H1 (cell line): ENCODE measurements around the gene PNRC1.

ENCODE experiments used
- EZH2 ChIP-seq: fragments of 200-600 bp; sonication (generic); IDR thresholded peaks from 2 replicates; pipeline ENCODE4 v1.7.1; 2012; ENCODE audit warnings: low read depth, mild to moderate bottlenecking, moderate library complexity, low read length, inconsistent platforms; ENCODE audit not compliant: severe bottlenecking
- FOSL1 ChIP-seq: IDR thresholded peaks from 2 replicates; pipeline ENCODE4 v1.6.1; 2011; ENCODE audit warnings: mild to moderate bottlenecking, low read depth, low read length, moderate library complexity; ENCODE audit not compliant: insufficient read depth
- POLR2A ChIP-seq, 2 experiments: IDR thresholded peaks; 1 replicate in 1 of 2; 2 replicates in 1 of 2; pipeline ENCODE4 v1.6.1; 2011; ENCODE audit warnings: low read depth in 2 of 2, low read length in 2 of 2, mild to moderate bottlenecking in 2 of 2; ENCODE audit errors: control extremely low read depth in 1 of 2
- POLR2AphosphoS5 ChIP-seq: IDR thresholded peaks from 2 replicates; pipeline ENCODE4 v1.6.1; 2011; ENCODE audit warnings: low read depth, low read length
- RFX5 ChIP-seq: IDR thresholded peaks from 2 replicates; pipeline ENCODE4 v1.6.1; 2011; ENCODE audit warnings: low read depth, low read length, improper control_type of control experiment, borderline replicate concordance
- RNF2 ChIP-seq: fragments of 200-900, 300-1000 bp; sonication (generic); IDR thresholded peaks from 2 replicates; pipeline ENCODE4 v1.7.1; 2016; ENCODE audit warnings: borderline replicate concordance, low read depth, mild to moderate bottlenecking, antibody characterized with exemption, low read length; ENCODE audit not compliant: poor library complexity, severe bottlenecking; ENCODE audit errors: missing control alignments
- SIRT6 ChIP-seq: IDR thresholded peaks from one replicate; pipeline ENCODE4 v1.7.1; 2012; ENCODE audit warnings: low read length, inconsistent platforms
- SUZ12 ChIP-seq: fragments of 200-600 bp; sonication (generic); IDR thresholded peaks from 2 replicates; pipeline ENCODE4 v1.6.1; 2012; ENCODE audit warnings: mild to moderate bottlenecking, inconsistent platforms, low read length, moderate library complexity, mixed read lengths
- ZNF274 ChIP-seq: IDR thresholded peaks from 2 replicates; pipeline ENCODE4 v1.7.0; 2012; ENCODE audit warnings: low read length, borderline replicate concordance; ENCODE audit errors: extremely low read depth
- TF ChIP-seq, protein P1 (sequence below): IDR thresholded peaks from 2 replicates; pipeline ENCODE4 v1.6.1; 2012; ENCODE audit warnings: inconsistent platforms
- TF ChIP-seq, protein P2 (sequence below), 3 experiments: IDR thresholded peaks; 1 replicate in 2 of 3; 2 replicates in 1 of 3; pipeline versions ENCODE4 v1.5.1 to v1.6.1; 2011; ENCODE audit warnings: low read length in 3 of 3, mild to moderate bottlenecking in 3 of 3, inconsistent platforms in 2 of 3, low read depth in 1 of 3, moderate library complexity in 1 of 3; ENCODE audit not compliant: insufficient read depth in 1 of 3; ENCODE audit errors: control extremely low read depth in 1 of 3

DNA sequence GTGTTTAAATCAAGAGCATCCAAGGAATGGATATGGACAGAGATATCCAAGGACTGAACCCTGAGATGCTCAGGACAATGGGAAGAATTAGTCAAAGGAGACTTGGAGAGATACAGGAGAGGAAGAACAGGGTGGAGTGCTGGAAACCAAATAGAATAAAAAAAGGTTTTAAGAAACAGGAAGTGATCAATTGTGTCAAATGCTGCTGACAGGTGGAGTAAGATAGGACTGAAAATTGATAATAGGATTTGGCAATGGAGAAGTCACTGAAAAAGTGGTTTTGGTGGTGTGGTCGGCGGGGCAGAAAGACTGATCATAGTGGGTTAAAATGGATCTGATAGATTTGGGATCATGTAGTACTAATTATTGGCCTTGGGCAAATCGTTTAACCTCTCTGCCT lies 37.9 kb upstream of the PNRC1 start:
- TF ChIP-seq, protein P1, sequence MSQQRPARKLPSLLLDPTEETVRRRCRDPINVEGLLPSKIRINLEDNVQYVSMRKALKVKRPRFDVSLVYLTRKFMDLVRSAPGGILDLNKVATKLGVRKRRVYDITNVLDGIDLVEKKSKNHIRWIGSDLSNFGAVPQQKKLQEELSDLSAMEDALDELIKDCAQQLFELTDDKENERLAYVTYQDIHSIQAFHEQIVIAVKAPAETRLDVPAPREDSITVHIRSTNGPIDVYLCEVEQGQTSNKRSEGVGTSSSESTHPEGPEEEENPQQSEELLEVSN, result no peak
- TF ChIP-seq, protein P2, sequence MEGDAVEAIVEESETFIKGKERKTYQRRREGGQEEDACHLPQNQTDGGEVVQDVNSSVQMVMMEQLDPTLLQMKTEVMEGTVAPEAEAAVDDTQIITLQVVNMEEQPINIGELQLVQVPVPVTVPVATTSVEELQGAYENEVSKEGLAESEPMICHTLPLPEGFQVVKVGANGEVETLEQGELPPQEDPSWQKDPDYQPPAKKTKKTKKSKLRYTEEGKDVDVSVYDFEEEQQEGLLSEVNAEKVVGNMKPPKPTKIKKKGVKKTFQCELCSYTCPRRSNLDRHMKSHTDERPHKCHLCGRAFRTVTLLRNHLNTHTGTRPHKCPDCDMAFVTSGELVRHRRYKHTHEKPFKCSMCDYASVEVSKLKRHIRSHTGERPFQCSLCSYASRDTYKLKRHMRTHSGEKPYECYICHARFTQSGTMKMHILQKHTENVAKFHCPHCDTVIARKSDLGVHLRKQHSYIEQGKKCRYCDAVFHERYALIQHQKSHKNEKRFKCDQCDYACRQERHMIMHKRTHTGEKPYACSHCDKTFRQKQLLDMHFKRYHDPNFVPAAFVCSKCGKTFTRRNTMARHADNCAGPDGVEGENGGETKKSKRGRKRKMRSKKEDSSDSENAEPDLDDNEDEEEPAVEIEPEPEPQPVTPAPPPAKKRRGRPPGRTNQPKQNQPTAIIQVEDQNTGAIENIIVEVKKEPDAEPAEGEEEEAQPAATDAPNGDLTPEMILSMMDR (IDR thresholded peaks at IDR 0.05; ENCODE audit: control extremely low read depth in 1 of 3, insufficient read depth in 1 of 3, low read depth in 1 of 3, low read length in 3 of 3), result no peak
- TF ChIP-seq POLR2A (IDR thresholded peaks at IDR 0.05; ENCODE audit: control extremely low read depth in 1 of 2, low read depth in 2 of 2, low read length in 2 of 2) (no peak), FOSL1 (no peak), ZNF274 (no peak), SIRT6 (no peak), SUZ12 (no peak), EZH2 (no peak), RNF2 (no peak), POLR2AphosphoS5 (no peak), RFX5 (no peak)
